Measurements from ENCODE around the gene PARP3.

DNA sequence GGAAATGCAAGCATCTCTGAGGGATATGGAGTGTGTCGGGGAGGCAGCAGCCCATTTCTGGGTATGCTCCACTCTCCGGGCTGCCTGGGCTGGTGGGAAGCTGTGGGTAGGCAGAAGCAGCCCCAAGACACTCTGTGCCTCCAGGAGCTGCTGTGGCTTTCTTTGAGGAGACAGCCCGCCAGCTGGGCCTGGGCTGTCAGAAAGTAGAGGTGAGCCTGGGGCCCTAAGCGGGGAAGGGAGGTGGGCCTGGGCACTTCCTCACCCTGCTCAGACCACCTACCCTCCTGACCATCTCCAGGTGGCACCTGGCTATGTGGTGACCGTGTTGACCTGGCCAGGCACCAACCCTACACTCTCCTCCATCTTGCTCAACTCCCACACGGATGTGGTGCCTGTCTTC is 42.9 kb downstream of the PARP3 start:
- no peak for TF ChIP-seq CTCF (IDR thresholded peaks at IDR 0.05; ENCODE audit: insufficient read depth, low read depth, low read length)
- TF ChIP-seq EZH2 (IDR thresholded peaks at IDR 0.05; ENCODE audit: insufficient read depth, low read length), result no peak

All from astrocyte (in vitro differentiated cells and primary cell).